ENCODE data around the gene AGT. TPM values are rescaled to one million over a fixed set of nuclear protein-coding genes. Genes with fewer than 3 reads are reported as not detected.

AGT gene
- total RNA-seq, 3 donors from 2014 or later = 0.59 to 9.1 (median 8.2) TPM

GRCh38 chr1:230679192-230679591 is 34.7 kb downstream of the AGT start:
- intact Hi-C loops (cut with DNase I; ENCODE audit: low total_unique reads) = no loop called here
- H3K36me3 ChIP-seq = no peaks in the 10 kb centered on the region
- H3K4me3 ChIP-seq = no peak overlapping the region
- H3K4me1 ChIP-seq = no peaks in the 10 kb centered on the region
- no peaks in the 10 kb centered on the region for H3K27me3 ChIP-seq
- no peak overlapping the region for H3K27ac ChIP-seq
- no peak for TF ChIP-seq POLR2A (IDR thresholded peaks at IDR 0.05)
- no peak for TF ChIP-seq POLR2AphosphoS5 (IDR thresholded peaks at IDR 0.05)
- no peak for TF ChIP-seq CTCF (IDR thresholded peaks at IDR 0.05)
- no peak for DNase-seq (ENCODE audit: low spot score in 2 of 2)
- no peaks in the 10 kb centered on the region for H3K9me3 ChIP-seq

GRCh38 chr1:230677200-230677599 is 36.7 kb downstream of the AGT start:
- no peak for DNase-seq (ENCODE audit: low spot score in 2 of 2)
- intact Hi-C loops (cut with DNase I; ENCODE audit: low total_unique reads) = no loop called here
- Histone ChIP-seq H3K36me3 (no peaks in the 10 kb centered on the region), H3K27ac (no peak overlapping the region), H3K4me3 (no peak overlapping the region), H3K27me3 (no peaks in the 10 kb centered on the region), H3K9me3 (no peaks in the 10 kb centered on the region), H3K4me1 (no peaks in the 10 kb centered on the region)
- TF ChIP-seq POLR2AphosphoS5 (IDR thresholded peaks at IDR 0.05) (no peak), CTCF (IDR thresholded peaks at IDR 0.05) (no peak), POLR2A (IDR thresholded peaks at IDR 0.05) (no peak)

GRCh38 chr1:230674581-230674980 is 39.3 kb downstream of the AGT start:
- Histone ChIP-seq H3K27ac (no peak overlapping the region), H3K27me3 (no peaks in the 10 kb centered on the region), H3K4me3 (no peak overlapping the region), H3K36me3 (peaks cover 7% of the 10 kb centered on the region), H3K9me3 (no peaks in the 10 kb centered on the region), H3K4me1 (no peaks in the 10 kb centered on the region)
- DNase-seq (ENCODE audit: low spot score in 2 of 2) = no peak
- no peak for TF ChIP-seq POLR2AphosphoS5 (IDR thresholded peaks at IDR 0.05)
- no peak for TF ChIP-seq POLR2A (IDR thresholded peaks at IDR 0.05)
- no peak for TF ChIP-seq CTCF (IDR thresholded peaks at IDR 0.05)
- intact Hi-C loops (cut with DNase I; ENCODE audit: low total_unique reads) = no loop called here

GRCh38 chr1:230669543-230669942 is 44.4 kb downstream of the AGT start:
- no peak overlapping the region for H3K4me3 ChIP-seq
- no peaks in the 10 kb centered on the region for H3K9me3 ChIP-seq
- DNase-seq (ENCODE audit: low spot score in 2 of 2) = no peak
- peaks cover 17% of the 10 kb centered on the region for H3K36me3 ChIP-seq
- TF ChIP-seq CTCF (IDR thresholded peaks at IDR 0.05) = no peak
- no peak for TF ChIP-seq POLR2A (IDR thresholded peaks at IDR 0.05)
- no peak for TF ChIP-seq POLR2AphosphoS5 (IDR thresholded peaks at IDR 0.05)
- intact Hi-C loops (cut with DNase I; ENCODE audit: low total_unique reads) = no loop called here
- H3K27me3 ChIP-seq = no peaks in the 10 kb centered on the region
- H3K27ac ChIP-seq = no peak overlapping the region
- H3K4me1 ChIP-seq = no peaks in the 10 kb centered on the region

- intact Hi-C loops (cut with DNase I; ENCODE audit: low total_unique reads) = no loop called here
These were observed 45.7 kb downstream of the AGT start for GRCh38 chr1:230668227-230668626.

More at GRCh38 chr1:230668227-230668626, 45.7 kb downstream of the AGT start:
- Histone ChIP-seq H3K36me3 (peaks cover 17% of the 10 kb centered on the region), H3K27me3 (no peaks in the 10 kb centered on the region), H3K4me3 (no peak overlapping the region), H3K4me1 (no peaks in the 10 kb centered on the region), H3K9me3 (no peaks in the 10 kb centered on the region), H3K27ac (no peak overlapping the region)
- TF ChIP-seq CTCF (IDR thresholded peaks at IDR 0.05) = no peak
- TF ChIP-seq POLR2AphosphoS5 (IDR thresholded peaks at IDR 0.05) = no peak
- TF ChIP-seq POLR2A (IDR thresholded peaks at IDR 0.05) = no peak
- no peak for DNase-seq (ENCODE audit: low spot score in 2 of 2)
